HG03460 (cell line): ENCODE measurements around the gene WAS.
"Not testable (repeated sequence)": the region's sequence is repeated elsewhere in the genome, so short reads cannot be mapped to it uniquely, and the experiment has no call there.

Experiments used
- ATAC-seq: cut with Tn5 transposase; IDR thresholded peaks from one replicate; pipeline ENCODE4 v1.9.1; 2021; ENCODE audit not compliant: unreplicated experiment

The WAS gene

DNA sequence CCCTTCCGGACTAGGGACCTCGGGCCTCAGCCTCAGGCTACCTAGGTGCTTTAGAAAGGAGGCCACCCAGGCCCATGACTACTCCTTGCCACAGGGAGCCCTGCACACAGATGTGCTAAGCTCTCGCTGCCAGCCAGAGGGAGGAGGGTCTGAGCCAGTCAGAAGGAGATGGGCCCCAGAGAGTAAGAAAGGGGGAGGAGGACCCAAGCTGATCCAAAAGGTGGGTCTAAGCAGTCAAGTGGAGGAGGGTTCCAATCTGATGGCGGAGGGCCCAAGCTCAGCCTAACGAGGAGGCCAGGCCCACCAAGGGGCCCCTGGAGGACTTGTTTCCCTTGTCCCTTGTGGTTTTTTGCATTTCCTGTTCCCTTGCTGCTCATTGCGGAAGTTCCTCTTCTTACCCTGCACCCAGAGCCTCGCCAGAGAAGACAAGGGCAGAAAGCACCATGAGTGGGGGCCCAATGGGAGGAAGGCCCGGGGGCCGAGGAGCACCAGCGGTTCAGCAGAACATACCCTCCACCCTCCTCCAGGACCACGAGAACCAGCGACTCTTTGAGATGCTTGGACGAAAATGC, at the start of gene WAS:
WAS (plus strand) TSS at position 389 of the 572 bp plus-strand sequence; CDS start at position 444, 55 bp downstream.
- ATAC-seq: peak; percentile 93

DNA sequence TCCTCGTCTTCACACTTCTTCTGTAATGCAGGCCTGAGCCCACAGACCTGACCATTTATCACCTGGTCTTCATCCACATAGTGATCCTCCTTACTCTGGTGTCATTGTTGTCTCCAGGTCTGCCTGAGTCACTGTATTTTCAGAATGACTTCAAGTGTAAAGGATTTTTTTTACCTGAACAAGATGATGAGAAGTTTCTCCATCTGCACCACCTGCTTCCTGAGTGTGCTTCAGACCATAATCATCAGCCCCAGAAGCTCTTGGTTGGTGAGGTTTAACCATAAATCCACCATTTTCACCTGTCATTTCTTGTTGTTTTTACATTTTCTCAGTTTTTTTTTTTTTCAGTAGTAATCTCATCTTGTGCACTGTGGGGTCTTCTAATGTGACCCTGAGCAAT, 47.3 kb upstream of the WAS start:
- no peak for ATAC-seq

DNA sequence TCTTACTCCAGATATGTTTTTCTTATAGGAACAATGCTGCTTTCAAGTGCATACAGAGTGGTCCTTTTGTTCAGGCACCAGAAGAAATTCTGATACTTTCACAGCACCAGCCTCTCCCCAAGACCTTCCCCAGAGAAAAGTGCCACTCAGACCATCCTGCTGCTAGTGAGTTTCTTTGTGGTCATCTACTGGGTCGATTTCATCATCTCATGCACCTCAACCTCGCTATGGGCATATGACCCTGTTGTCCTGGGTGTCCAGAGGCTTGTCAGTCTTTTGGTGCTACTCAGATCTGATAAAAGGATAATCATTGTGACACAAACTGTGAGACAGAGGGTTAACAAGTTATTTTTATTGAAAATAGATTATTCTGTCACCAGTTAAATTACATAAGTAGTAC, 46.8 kb upstream of the WAS start:
- ATAC-seq: no peak

DNA sequence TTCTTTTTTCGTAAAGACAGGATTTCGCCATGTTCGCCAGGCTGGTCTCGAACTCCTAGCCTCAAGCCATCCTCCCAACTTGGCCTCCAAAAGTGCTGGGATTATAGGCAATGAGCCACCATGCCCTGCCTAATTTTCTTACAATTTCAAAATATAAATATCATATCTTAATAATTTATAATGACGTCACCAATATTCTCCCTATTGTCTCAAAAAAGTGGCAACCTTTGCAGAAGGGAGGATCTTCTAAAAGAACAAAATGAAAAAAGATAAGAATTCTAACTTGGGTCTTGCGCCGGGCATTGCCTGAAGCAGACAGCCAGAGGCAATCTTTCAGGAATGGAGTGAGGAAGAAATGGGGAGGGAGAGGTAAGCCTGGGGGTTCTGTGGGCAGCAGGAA, 37.9 kb upstream of the WAS start:
- ATAC-seq: no peak

DNA sequence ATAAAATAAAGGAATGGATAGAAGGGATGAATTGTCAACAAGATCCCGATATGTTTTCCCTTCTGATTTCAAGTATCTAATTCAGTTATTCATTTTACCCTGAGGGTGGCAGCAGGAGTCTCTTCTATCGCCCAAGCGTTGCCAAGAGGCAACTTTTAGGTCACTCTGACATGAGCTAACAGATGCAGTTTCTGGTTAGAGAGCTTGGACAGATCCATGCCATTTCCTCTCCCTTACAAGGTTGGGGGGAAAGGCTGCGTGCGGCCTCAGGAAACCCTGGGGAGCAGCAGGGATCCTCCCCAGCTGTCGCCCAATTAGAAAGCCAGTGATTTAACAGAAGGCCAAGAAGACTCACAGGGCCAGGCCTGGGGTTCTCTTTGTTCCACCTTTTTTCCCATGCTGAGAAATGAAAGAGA, 35.3 kb upstream of the WAS start:
- no peak for ATAC-seq

DNA sequence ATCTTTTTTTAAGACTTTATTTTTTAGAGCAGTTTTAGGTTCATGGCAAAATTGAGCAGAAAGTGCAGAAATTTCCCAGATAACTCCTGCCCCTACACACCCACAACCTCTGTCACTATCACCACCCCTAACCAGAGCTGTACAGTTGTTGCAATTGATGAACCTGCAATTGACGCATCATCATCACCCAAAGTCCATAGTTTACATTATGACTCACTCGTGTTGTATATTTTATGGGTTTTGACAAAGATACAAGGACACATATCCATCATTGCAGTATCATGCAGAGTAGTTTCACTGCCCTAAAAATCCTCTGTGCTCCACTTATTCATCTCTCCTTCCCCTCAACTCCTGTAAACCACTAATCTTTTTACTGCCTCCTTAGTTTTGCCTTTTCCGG, 34.5 kb upstream of the WAS start:
- no peak for ATAC-seq

DNA sequence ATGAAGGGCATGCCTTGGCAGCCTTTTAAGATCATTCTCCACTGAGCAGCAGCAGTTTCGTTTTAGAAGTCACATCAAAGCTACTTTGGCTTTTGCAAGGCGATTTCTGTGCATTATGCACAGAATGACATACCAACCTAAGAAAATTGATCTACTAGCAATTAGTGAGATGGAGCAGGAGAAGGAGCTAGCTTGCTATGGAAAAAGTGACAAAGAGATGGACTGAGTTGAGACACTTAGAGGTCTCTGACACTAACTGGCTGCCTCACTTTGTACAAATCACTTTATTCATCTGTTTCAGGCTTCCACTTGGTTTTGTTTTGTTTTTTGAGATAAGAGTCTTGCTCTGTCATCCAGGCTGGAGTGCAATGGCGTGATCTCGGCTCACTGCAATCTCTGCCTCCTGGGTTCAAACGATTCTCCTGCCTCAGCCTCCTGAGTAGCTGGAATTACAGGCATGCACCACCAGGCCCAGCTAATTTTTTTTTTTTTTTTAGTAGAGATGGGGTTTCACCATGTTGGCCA, 31.5 kb upstream of the WAS start:
- ATAC-seq: not testable (repeated sequence)

DNA sequence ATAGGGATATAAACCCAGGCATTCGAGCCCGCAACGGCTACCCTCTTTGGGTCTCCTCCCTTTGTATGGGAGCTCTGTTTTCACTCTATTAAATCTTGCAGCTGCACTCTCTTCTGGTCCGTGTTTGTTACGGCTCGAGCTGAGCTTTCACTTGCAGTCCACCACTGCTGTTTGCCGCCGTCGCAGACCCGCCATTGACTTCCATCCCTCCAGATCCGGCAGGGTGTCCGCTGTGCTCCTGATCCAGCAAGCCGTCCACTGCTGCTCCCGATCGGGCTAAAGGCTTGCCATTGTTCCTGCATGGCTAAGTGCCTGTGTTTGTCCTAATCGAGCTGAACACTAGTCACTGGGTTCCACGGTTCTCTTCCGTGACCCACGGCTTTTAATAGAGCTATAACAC, 28.9 kb upstream of the WAS start:
- not testable (repeated sequence) for ATAC-seq

DNA sequence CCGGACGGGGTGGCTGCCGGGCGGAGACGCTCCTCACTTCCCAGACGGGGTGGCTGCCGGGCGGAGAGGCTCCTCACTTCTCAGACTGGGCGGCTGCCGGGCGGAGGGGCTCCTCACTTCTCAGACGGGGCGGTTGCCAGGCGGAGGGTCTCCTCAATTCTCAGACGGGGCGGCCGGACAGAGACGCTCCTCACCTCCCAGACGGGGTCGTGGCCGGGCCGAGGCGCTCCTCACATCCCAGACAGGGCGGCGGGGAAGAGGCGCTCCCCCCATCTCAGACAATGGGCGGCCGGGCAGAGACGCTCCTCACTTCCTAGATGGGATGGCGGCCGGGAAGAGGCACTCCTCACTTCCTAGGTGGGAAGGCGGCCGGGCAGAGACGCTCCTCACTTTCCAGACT, 23.9 kb upstream of the WAS start:
- not testable (repeated sequence) for ATAC-seq

DNA sequence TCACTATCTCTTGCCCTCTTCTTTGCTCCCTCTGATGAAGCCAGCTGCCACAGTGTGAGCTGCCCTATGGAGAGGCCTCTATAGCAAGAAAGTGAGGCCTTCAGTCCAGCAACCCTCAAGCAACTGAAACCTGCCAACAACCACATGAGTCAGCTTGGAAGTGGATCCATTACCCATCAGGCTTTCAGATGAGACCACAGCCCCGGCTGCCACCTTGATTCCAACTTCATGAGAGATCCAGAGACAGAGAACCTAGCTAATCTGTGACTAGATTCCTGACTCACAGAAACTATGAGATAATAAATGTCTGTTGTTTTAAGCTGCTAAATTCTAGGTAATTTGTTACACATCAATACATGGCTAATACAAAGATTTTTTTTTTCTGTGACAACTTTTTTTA, 20.4 kb upstream of the WAS start:
- no peak for ATAC-seq

DNA sequence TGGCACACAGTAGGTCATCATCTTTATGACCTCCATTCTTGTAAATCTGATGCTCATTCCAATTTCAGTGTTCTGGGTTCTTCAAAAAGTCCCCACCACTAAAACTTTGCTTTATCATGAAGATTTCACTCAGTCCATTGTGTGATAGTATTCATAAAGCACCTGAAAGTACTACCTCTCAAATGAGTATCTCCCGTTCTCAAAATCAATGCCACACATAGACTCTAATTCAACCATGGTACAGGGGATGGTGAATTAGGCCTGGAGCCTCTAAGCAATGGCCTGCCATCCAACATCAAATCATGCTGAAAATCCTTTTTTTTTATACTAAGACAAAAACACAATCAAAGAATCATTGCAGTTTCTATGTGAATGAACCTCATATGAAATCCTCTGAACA, 19.4 kb upstream of the WAS start:
- no peak for ATAC-seq

DNA sequence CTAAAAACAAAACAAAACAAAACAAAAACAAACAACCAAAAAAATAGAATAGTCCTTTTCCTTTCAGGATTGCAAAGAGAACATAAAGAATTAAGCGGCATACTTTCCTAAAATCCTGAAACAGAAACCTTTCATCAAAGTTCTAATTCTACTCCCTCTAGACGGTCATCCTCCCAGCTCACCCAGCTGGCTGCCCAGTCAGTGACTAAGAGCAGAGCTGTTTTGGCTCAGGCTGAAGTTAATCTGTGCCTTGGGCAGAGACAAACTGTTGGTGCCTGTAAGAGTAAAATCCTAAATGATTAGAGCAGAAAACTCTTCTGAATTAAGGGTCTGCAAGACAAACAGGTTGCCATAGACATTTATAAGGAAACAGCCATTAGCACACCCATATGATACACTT, 17.6 kb upstream of the WAS start:
- no peak for ATAC-seq

DNA sequence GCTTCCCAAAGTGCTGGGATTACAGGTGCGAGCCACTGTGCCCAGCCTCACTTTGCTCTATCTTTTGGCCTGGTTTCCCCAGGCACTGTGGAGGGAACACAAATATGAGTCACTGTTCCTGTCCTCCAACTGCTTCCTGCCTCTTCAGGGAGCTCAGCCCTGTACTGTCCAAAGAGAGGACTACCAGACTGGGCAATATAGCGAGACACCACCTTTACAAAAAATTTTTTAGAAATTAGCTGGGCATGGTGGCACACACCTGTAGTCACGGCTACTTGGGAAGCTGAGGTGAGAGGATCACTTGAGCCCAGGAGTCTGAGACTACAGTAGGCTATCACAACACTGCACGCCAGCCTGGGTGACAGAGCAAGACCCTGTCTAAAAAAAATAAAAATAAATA, 16.9 kb upstream of the WAS start:
- ATAC-seq: no peak

DNA sequence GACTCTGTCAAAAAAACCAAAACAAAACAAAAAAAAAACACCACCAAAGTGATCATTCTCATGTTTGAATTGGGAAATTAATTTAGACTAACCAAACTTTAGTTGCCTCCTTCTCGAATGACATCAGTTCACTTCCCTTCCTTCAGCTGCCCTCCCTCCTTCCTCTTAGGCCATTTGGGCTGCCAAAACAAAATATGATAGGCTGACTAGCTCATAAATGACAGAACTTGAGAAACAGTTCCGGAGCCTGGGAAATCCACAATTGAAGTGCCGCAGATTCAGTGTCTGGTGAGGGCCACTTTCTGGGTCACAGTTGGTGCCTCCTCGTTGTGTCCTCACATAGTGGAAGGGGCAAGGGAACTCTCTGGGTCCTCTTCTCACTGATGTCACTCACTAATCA, 16.1 kb upstream of the WAS start:
- ATAC-seq: no peak

DNA sequence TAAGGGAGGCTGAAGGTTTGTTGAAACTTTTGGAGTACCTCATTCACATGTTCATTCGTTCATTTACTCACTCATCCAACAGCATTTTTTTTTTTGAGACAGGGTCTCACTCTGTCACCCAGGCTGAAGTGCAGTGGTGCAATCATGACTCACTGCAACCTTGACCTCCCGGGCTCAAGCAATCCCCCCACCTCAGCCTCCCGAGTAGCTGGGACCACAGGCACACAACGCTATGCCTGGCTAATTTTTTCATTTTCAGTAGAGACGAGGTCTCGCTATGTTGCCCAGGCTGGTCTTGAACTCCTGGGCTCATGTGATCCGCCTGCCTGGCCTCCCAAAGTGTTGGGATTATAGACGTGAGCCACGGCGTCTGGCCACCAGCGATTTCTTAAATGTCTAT, 15.4 kb upstream of the WAS start:
- ATAC-seq: not testable (repeated sequence)

DNA sequence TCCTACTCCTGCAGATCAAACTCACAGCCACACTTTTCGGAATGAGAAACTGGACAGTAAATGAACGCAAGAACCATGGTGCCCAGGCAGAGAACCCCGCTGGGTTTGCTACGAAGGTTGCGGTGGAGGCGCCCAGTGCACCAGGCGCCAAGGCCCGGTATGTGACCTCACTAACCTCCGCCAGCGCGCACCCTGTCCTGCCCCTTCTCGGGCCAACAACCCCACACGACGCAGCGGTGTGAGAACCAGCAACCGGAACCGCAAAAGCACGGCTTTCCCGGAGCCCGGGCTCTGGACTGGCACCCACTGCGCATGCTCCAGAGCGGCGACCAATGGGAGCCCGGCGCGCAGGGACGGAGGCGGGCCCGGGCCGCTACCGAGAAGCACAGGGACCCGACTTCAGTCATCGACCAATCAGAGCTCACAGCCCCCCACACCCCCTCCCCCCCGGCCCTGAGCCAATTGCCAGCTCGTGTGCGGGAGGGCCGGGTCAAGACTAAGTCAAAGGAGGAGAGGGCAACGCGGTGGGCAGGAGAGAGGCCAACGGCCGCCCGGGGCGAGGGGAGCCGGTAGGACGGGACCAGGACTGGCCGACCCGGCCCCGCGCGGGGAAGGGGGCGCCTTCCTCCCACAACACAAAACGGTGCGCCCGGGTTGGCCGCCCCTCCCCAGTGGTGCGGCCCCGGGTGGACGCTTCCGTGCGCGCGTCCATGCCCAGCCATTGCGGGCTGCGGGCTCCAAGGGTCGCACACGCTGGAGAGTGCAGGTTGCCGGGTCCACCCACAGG, 7.3 kb upstream of the WAS start:
- ATAC-seq: peak; percentile 89

DNA sequence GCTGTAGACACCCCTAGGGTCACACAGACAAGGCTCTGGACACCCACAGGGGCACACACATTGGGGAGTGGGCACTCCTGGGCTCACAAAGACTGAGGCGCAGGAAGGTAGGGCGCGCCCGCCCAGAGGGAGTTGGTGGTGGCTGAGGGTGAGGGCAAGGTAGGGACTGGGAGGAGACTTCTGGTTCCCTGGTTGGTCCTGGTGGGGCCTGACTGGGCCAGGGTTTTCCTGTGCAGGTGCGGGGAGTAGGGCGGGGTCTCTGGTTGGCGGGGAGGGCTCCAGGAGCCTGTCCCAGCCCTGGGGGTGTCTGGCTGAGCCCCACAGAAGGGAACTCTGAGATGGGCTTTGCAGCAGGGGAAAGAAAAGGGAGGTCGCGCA, 6.7 kb upstream of the WAS start:
- ATAC-seq: no peak

DNA sequence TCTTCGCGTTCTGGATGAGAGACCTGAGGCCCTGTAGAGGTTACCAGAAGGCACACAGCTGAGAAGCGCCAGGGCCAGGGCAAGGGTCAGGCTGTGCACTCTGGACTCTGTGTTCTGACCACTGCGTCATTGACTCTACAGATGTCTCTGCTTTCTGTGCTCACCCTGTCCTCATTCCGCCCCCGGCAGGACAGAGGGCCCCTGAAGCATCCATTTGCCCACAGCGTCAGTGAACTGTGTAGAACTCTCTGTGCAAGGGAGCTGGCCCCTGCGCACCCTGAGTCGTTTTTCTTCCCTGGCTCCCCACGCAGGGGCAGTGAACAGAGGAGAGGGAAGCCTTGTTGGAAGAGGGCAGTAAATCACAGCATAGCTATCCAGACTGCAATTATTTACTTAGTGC, 6.1 kb upstream of the WAS start:
- no peak for ATAC-seq

DNA sequence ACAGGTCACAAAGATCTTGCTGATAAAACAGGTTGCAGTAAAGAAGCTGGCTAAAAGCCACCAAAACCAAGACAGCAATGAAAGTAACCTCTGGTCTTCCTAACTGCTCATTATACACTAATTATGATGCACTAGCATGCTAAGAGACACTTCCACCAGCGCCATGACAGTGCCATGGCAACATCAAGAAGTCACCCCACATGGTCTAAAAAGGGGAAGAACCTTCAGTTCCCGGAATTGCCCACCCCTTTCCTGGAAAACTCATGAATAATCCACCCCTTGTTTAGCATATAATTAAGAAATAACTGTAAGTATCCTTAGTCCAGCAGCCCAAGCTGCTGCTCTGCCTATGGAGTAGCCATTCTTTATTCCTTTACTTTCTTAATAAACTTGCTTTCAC, 3.1 kb upstream of the WAS start:
- not testable (repeated sequence) for ATAC-seq

DNA sequence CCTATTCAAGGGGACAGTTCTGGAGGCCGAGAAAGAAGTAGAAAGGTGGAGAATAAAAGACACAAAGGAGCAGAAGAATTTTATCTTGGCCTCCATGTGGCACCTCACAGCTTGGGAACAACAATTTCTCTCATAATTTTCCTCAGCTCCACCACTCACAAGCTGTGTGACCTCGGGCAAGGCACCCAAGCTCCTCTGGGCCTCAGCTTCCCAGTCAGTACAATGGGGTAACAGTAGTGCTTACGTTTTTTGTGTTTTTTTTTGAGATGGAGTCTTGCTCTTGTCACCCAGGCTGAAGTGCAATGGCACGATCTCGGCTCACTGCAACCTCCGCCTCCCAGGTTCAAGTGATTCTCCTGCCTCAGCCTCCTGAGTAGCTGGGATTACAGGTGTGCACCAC, 2.7 kb upstream of the WAS start:
- ATAC-seq: not testable (repeated sequence)

DNA sequence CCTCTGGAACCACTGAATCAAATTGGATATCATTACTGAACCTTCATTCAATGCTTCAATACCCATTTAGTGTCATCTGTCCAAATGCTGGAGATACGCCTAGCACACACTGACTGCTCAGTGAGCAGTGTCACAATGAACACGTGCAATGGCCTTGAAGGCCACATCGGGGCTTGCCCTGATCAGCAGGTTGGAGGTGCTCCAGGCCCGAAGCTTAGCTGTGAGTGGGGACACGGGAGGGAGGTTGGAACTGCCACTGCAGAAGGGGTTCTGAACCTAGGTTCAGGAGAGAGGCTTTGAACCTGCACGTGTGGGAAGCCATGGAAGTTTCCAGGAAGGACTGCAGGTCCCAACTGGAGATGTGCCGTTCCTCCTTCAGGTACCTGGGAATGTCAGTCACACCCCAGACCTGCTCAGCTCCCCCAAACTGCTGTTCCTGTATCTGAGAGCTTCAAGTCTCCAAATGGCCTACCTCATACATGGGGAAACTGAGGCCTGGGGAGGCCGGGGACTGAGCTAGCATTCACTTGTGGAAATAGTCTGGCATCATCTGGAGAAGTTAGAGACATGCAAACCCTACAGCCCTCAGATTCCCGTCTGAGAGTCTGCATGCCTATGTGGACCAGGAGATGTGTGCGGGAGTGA, 1.9 kb upstream of the WAS start:
- ATAC-seq: no peak

DNA sequence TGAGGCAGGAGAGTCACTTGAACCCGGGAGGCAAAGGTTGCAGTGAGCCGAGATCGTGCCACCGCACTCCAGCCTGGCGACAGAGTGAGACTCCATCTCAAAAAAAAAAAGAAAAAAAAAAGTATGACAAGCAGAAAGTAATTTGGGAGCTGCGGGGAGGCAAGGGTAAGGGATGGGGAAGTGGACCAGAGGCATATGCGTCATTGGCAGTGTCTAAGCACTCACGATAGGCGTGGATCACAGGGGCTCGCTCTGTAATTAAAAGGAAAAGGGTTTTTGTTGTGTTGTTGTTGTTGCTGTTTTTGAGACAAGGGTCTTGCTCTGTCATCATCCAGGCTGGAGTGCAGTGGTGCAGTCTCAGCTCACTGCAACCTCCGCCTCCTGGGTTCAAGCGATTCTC, 804 bp upstream of the WAS start:
- not testable (repeated sequence) for ATAC-seq
